Measurements from ENCODE around the gene DCST2. TPM values are rescaled to one million over a fixed set of nuclear protein-coding genes. Genes with fewer than 3 reads are reported as not detected.

Gene DCST2
- total and polyA plus RNA-seq, 7 donors, result 0.27 to 2.0 (median 0.43) TPM; not detected in 3

DNA sequence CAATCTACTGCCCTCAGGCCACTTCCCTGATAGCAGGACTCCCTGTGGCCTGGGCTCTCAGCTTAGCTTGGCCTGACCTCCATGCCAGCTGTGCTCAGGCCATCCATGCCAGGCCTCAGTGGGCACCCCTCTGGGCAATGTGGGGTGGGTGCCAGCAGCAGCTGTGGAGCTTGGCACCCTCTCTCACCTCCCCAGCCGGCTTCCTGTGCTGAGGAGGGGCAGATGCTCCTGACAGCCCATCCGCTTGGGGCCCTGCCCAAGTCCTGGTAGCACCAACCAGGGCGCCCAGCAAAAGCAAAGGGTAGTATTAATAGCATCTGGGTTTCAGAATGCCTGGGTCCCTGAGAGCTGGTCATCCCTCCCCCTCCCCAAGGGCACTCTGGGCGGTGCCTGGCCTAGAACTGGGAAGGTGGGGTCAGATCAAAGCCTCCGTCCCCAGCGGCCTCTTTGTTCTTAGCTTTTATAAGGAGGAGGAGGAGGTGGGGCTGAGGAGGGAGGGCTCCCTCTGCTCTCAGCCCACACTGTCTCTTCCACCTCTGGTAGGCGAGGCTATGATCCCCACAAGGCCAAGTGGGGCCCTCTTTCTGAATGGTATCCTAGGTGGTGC lies 36.1 kb upstream of the DCST2 start:
- Histone ChIP-seq H3K4me3 (no peak overlapping the region), H3K4me1 (peaks cover 0 to 22% (median 16%) of the 10 kb centered on the region in 4 donors), H3K27ac (no peak overlapping the region), H3K9me3 (no peaks in the 10 kb centered on the region), H3K27me3 (no peaks in the 10 kb centered on the region), H3K36me3 (no peaks in the 10 kb centered on the region)
- TF ChIP-seq POLR2AphosphoS5 (IDR thresholded peaks at IDR 0.05) (no peak), EP300 (IDR thresholded peaks at IDR 0.05) (no peak), POLR2A (IDR thresholded peaks at IDR 0.05) (no peak)
- TF ChIP-seq, protein P1, sequence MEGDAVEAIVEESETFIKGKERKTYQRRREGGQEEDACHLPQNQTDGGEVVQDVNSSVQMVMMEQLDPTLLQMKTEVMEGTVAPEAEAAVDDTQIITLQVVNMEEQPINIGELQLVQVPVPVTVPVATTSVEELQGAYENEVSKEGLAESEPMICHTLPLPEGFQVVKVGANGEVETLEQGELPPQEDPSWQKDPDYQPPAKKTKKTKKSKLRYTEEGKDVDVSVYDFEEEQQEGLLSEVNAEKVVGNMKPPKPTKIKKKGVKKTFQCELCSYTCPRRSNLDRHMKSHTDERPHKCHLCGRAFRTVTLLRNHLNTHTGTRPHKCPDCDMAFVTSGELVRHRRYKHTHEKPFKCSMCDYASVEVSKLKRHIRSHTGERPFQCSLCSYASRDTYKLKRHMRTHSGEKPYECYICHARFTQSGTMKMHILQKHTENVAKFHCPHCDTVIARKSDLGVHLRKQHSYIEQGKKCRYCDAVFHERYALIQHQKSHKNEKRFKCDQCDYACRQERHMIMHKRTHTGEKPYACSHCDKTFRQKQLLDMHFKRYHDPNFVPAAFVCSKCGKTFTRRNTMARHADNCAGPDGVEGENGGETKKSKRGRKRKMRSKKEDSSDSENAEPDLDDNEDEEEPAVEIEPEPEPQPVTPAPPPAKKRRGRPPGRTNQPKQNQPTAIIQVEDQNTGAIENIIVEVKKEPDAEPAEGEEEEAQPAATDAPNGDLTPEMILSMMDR (IDR thresholded peaks at IDR 0.05), result no peak
- intact Hi-C loops (cut with DNase I), result no loop called here
- DNase-seq, result no peak
- 26 to 68% methylated on average over 7 of the region's 7 CpGs for WGBS, 2 donors

DNA sequence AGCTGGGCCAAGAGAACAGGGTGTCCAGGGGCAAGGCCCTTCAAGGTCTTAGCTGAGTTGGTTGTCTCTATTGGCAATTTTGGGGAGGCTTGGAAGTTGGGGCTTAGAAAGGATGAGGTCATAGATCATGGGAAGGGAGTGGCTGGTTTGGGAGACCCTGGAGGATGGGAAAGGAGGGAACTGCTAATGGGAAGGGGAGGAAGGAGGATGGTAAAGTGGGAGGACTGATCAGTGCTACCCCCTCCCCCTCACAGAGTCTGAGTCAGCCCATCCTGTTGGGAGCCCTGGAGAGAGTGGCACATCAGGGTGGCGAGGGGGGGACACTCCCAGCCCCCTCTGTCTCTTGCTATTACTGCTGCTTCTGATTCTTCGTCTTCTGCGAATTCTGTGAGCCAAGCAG lies 35.0 kb upstream of the DCST2 start:
- 90 to 92% methylated on average over 3 of the region's 3 CpGs for WGBS, 2 donors
- Histone ChIP-seq H3K36me3 (no peaks in the 10 kb centered on the region), H3K27me3 (no peaks in the 10 kb centered on the region), H3K9me3 (no peaks in the 10 kb centered on the region), H3K27ac (no peak overlapping the region), H3K4me3 (no peak overlapping the region), H3K4me1 (peaks cover 0 to 31% (median 24%) of the 10 kb centered on the region in 4 donors)
- DNase-seq, result no peak
- TF ChIP-seq POLR2A (IDR thresholded peaks at IDR 0.05) (no peak), POLR2AphosphoS5 (IDR thresholded peaks at IDR 0.05) (no peak), EP300 (IDR thresholded peaks at IDR 0.05) (no peak)
- TF ChIP-seq, protein P1 (IDR thresholded peaks at IDR 0.05), result no peak
- intact Hi-C loops (cut with DNase I), result no loop called here

DNA sequence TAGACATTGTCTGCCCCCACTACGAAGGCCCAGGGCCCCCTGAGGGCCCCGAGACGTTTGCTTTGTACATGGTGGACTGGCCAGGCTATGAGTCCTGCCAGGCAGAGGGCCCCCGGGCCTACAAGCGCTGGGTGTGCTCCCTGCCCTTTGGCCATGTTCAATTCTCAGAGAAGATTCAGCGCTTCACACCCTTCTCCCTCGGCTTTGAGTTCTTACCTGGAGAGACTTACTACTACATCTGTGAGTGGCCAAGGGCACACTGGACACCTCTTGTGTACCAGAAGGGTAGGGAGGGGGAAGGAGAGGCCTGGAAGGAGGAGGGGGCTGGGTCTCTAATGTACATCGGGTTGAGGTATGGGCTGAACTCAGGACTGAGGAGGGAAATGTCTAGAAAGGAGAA lies 33.2 kb upstream of the DCST2 start:
- WGBS, 2 donors, result 54 to 83% methylated on average over 8 of the region's 8 CpGs
- peaks cover 0 to 47% (median 41%) of the 10 kb centered on the region in 4 donors for H3K4me1 ChIP-seq
- intact Hi-C loops (cut with DNase I), result no loop called here
- no peak for DNase-seq
- H3K27ac ChIP-seq, result no peak overlapping the region
- no peak overlapping the region for H3K4me3 ChIP-seq
- H3K27me3 ChIP-seq, result peaks cover 0 to 6% (median 0%) of the 10 kb centered on the region in 3 donors
- H3K9me3 ChIP-seq, result no peaks in the 10 kb centered on the region
- TF ChIP-seq POLR2A (IDR thresholded peaks at IDR 0.05), result no peak
- TF ChIP-seq, protein P1 (IDR thresholded peaks at IDR 0.05), result no peak
- no peak for TF ChIP-seq POLR2AphosphoS5 (IDR thresholded peaks at IDR 0.05)
- no peak for TF ChIP-seq EP300 (IDR thresholded peaks at IDR 0.05)
- no peaks in the 10 kb centered on the region for H3K36me3 ChIP-seq

DNA sequence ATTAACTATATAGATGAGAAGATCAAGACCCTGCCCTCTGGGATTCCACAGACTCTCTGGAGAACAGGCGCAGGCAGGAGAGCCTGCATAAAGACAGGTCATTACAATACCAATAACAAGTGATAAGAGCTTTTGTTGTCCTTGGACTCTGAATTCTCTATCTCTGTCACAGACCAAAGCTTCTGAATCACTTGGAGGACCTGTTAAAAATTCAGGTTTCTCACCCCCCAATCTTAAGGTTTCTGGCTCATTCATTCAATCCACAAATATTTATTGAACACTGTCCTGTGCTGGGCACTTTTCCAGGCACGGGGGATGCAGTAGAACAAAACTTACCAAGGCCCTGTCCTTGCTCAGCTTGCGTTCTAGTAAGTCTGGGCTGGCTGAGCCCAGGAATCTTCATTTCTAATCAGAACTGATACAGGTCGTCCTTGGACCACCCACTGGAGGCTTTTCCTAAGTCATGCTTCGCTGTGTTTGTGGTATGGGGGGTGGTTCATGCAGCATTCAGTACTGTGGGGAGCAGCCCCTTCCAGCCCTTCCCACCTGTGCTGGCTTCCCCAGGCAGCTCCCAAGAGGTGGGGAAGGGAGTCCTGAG lies 31.4 kb upstream of the DCST2 start:
- intact Hi-C loops (cut with DNase I), result loop anchor here (5.0 kb wide), 1 partner anchor 93 kb away; the partner anchor contains the start of genes CKS1B and SHC1
- Histone ChIP-seq H3K4me1 (peaks cover 3 to 35% (median 31%) of the 10 kb centered on the region in 4 donors), H3K4me3 (no peak overlapping the region), H3K9me3 (no peaks in the 10 kb centered on the region), H3K27me3 (peaks cover 0 to 7% (median 0%) of the 10 kb centered on the region in 3 donors), H3K27ac (no peak overlapping the region), H3K36me3 (peaks cover 0 to 5% (median 0%) of the 10 kb centered on the region in 4 donors)
- 49 to 73% methylated on average over 5 of the region's 5 CpGs for WGBS, 2 donors
- TF ChIP-seq POLR2AphosphoS5 (IDR thresholded peaks at IDR 0.05), result no peak
- no peak for TF ChIP-seq EP300 (IDR thresholded peaks at IDR 0.05)
- TF ChIP-seq, protein P1 (IDR thresholded peaks at IDR 0.05), result no peak
- no peak for TF ChIP-seq POLR2A (IDR thresholded peaks at IDR 0.05)
- no peak for DNase-seq

Data from sigmoid colon (tissue), 7 donors.